Nephron (organoid): ENCODE measurements around the gene EPN1.

ENCODE experiments used
- H3K27ac Mint-ChIP-seq, 3 experiments: 2 replicates each; pipeline ENCODE4 v1.8.0; 2020; ENCODE audit warnings: mixed read lengths in 3 of 3, mild to moderate bottlenecking in 2 of 3, moderate library complexity in 1 of 3
- H3K27me3 Mint-ChIP-seq: 2 replicates; pipeline ENCODE4 v1.8.0; 2021; ENCODE audit warnings: low read depth, mild to moderate bottlenecking, moderate library complexity, mixed read lengths
- H3K36me3 Mint-ChIP-seq: 2 replicates; pipeline ENCODE4 v1.8.0; 2020; ENCODE audit warnings: low read depth, mixed read lengths
- H3K4me1 Mint-ChIP-seq: 2 replicates; pipeline ENCODE4 v1.8.0; 2020; ENCODE audit warnings: mixed read lengths
- H3K4me3 Mint-ChIP-seq, 3 experiments: 2 replicates each; pipeline ENCODE4 v1.8.0; 2020; ENCODE audit warnings: mild to moderate bottlenecking in 3 of 3, mixed read lengths in 3 of 3, moderate library complexity in 2 of 3
- H3K9me3 Mint-ChIP-seq: 2 replicates; pipeline ENCODE4 v1.8.0; 2020; ENCODE audit warnings: mixed read lengths
- CTCF ChIP-seq, 3 experiments: fragments of 200-600 bp; sonication (generic); IDR thresholded peaks; one replicate each; pipeline ENCODE4 v1.5.0; 2021; ENCODE audit warnings: antibody characterized with exemption in 3 of 3; ENCODE audit not compliant: unreplicated experiment in 3 of 3

The EPN1 gene

GRCh38 chr19:55674841-55675660 lies at the start of gene EPN1:
Gene EPN1 (plus strand): TSS chr19:55675226. CDS start chr19:55678628, 3,402 bp downstream.
- Mint-ChIP-seq H3K36me3 (peaks cover 54% of the 10 kb centered on the region), H3K27me3 (no peaks in the 10 kb centered on the region), H3K27ac (peak within 1 kb of the TSS; percentile 69 to 94 (median 92)), H3K4me3 (peak within 1 kb of the TSS; percentile 95 to 98 (median 97)), H3K9me3 (no peaks in the 10 kb centered on the region), H3K4me1 (peaks cover 44% of the 10 kb centered on the region)
- no peak for TF ChIP-seq CTCF (IDR thresholded peaks at IDR 0.05; ENCODE audit: unreplicated experiment in 3 of 3)

GRCh38 chr19:55626350-55626749 lies 48.7 kb upstream of the EPN1 start:
- Mint-ChIP-seq H3K9me3 (no peaks in the 10 kb centered on the region), H3K27ac (no peak overlapping the region), H3K4me1 (peaks cover 18% of the 10 kb centered on the region), H3K36me3 (peaks cover 10% of the 10 kb centered on the region), H3K4me3 (peak overlapping the region in 2 of 3 experiments; percentile 59 to 70), H3K27me3 (no peaks in the 10 kb centered on the region)
- no peak for TF ChIP-seq CTCF (IDR thresholded peaks at IDR 0.05; ENCODE audit: unreplicated experiment in 3 of 3)

- no peaks in the 10 kb centered on the region for H3K9me3 Mint-ChIP-seq
- TF ChIP-seq CTCF (IDR thresholded peaks at IDR 0.05; ENCODE audit: unreplicated experiment in 3 of 3): peak; percentile 84 to 91 (median 87)
- peak overlapping the region; percentile 47 to 74 (median 49) for H3K4me3 Mint-ChIP-seq
- H3K27ac Mint-ChIP-seq: peak overlapping the region; percentile 17 to 79 (median 71)
- peaks cover 3% of the 10 kb centered on the region for H3K27me3 Mint-ChIP-seq
- no peaks in the 10 kb centered on the region for H3K36me3 Mint-ChIP-seq
- peaks cover 37% of the 10 kb centered on the region for H3K4me1 Mint-ChIP-seq
Observed at GRCh38 chr19:55632463-55632834, 42.6 kb upstream of the EPN1 start.

GRCh38 chr19:55633861-55634260 lies 41.2 kb upstream of the EPN1 start:
- no peak overlapping the region for H3K27ac Mint-ChIP-seq
- no peaks in the 10 kb centered on the region for H3K9me3 Mint-ChIP-seq
- peak overlapping the region in 2 of 3 experiments; percentile 64 to 99 for H3K4me3 Mint-ChIP-seq
- H3K4me1 Mint-ChIP-seq: peaks cover 45% of the 10 kb centered on the region
- no peak for TF ChIP-seq CTCF (IDR thresholded peaks at IDR 0.05; ENCODE audit: unreplicated experiment in 3 of 3)
- peaks cover 5% of the 10 kb centered on the region for H3K36me3 Mint-ChIP-seq
- peaks cover 3% of the 10 kb centered on the region for H3K27me3 Mint-ChIP-seq

GRCh38 chr19:55635334-55635717 lies 39.7 kb upstream of the EPN1 start:
- Mint-ChIP-seq H3K4me3 (peak overlapping the region; percentile 96 to 99 (median 96)), H3K27me3 (peaks cover 3% of the 10 kb centered on the region), H3K4me1 (peaks cover 51% of the 10 kb centered on the region), H3K27ac (peak overlapping the region; percentile 92 to 96 (median 96)), H3K36me3 (peaks cover 8% of the 10 kb centered on the region), H3K9me3 (no peaks in the 10 kb centered on the region)
- no peak for TF ChIP-seq CTCF (IDR thresholded peaks at IDR 0.05; ENCODE audit: unreplicated experiment in 3 of 3)
